SK-N-SH (cell line): Measurements from ENCODE around the gene WASHC3. TPM values are rescaled to one million over a fixed set of nuclear protein-coding genes. Genes with fewer than 3 reads are reported as not detected.

Source experiments
- CTCF ChIA-PET: fragments of 300-600, 350-600 bp; formaldehyde crosslinking; extraction: SDS; loops from one replicate; lab custom pipeline; 2021; lab: Yijun Ruan, JAX
- POLR2A ChIA-PET: fragments of 350-600 bp; sonication (Branson Sonifier 250); formaldehyde crosslinking; extraction: SDS; loops from one replicate; lab custom pipeline; 2020; ENCODE audit warnings: antibody characterized with exemption, inconsistent platforms; lab: Yijun Ruan, JAX
- DNase-seq: peaks from one replicate; pipeline ENCODE4 v3.0.0; 2012
- H2AFZ ChIP-seq: fragments of 200-600 bp; sonication (generic); 2 replicates; pipeline ENCODE4 v1.8.1; 2016; ENCODE audit warnings: antibody characterized with exemption, mild to moderate bottlenecking, low read depth
- H3F3A ChIP-seq: fragments of 200-600 bp; sonication (generic); replicated peaks from 2 replicates; pipeline ENCODE3; 2016; ENCODE audit warnings: antibody characterized with exemption, mild to moderate bottlenecking; ENCODE audit not compliant: insufficient read depth
- H3K27ac ChIP-seq, 2 experiments: fragments of 200-500 bp in 1 of 2; fragments of 200-600 bp in 1 of 2; sonication (Bioruptor generic) in 1 of 2; sonication (generic), shearing (Covaris generic) in 1 of 2; 2 replicates each; pipeline versions ENCODE4 v1.5.1 to v1.6.1; 2014 to 2016; ENCODE audit warnings: low read depth in 2 of 2, inconsistent platforms in 1 of 2, low read length in 1 of 2, mild to moderate bottlenecking in 1 of 2, mixed read lengths in 1 of 2
- H3K27me3 ChIP-seq: fragments of 200-600 bp; sonication (generic), shearing (Covaris generic); 2 replicates; pipeline ENCODE4 v1.6.1; 2016; ENCODE audit warnings: mixed run types; ENCODE audit not compliant: insufficient read depth
- H3K36me3 ChIP-seq, 2 experiments: fragments of 200-500 bp in 1 of 2; fragments of 200-600 bp in 1 of 2; sonication (Bioruptor generic) in 1 of 2; sonication (generic) in 1 of 2; replicated peaks in 1 of 2; 2 replicates each; pipeline versions ENCODE3 to v1.5.1; 2014 to 2016; ENCODE audit warnings: low read length in 1 of 2, mild to moderate bottlenecking in 1 of 2; ENCODE audit not compliant: insufficient read depth in 2 of 2, control insufficient read depth in 1 of 2
- H3K4me1 ChIP-seq, 2 experiments: fragments of 200-500 bp in 1 of 2; fragments of 200-600 bp in 1 of 2; sonication (Bioruptor generic) in 1 of 2; sonication (generic), shearing (Covaris generic) in 1 of 2; 2 replicates each; pipeline versions ENCODE4 v1.5.1 to v1.6.1; 2014 to 2016; ENCODE audit warnings: low read depth in 1 of 2, low read length in 1 of 2, mixed run types in 1 of 2; ENCODE audit not compliant: insufficient read depth in 2 of 2, control insufficient read depth in 1 of 2
- H3K4me2 ChIP-seq: fragments of 200-600 bp; sonication (generic), shearing (Covaris generic); 2 replicates; pipeline ENCODE4 v1.6.1; 2017; ENCODE audit warnings: mixed run types
- H3K4me3 ChIP-seq, 2 experiments: fragments of 200-500 bp in 1 of 2; fragments of 200-600 bp in 1 of 2; sonication (Bioruptor generic) in 1 of 2; sonication (generic), shearing (Covaris generic) in 1 of 2; 2 replicates each; pipeline versions ENCODE4 v1.5.1 to v1.8.1; 2014 to 2016; ENCODE audit warnings: low read depth in 2 of 2, inconsistent platforms in 1 of 2, low read length in 1 of 2, mild to moderate bottlenecking in 1 of 2, mixed read lengths in 1 of 2, moderate library complexity in 1 of 2
- H3K79me2 ChIP-seq: fragments of 200-600 bp; sonication (generic); 2 replicates; pipeline ENCODE4 v1.8.1; 2017; ENCODE audit warnings: mild to moderate bottlenecking; ENCODE audit not compliant: insufficient read depth
- H3K9ac ChIP-seq: fragments of 200-600 bp; sonication (generic); 2 replicates; pipeline ENCODE4 v1.6.1; 2017; ENCODE audit warnings: mixed run types
- H3K9me2 ChIP-seq: fragments of 200-600 bp; sonication (generic); 2 replicates; pipeline ENCODE4 v1.6.1; 2017; ENCODE audit warnings: mixed run types
- H3K9me3 ChIP-seq: fragments of 200-600 bp; sonication (generic); 2 replicates; pipeline ENCODE4 v1.6.1; 2017; ENCODE audit warnings: mixed run types, mild to moderate bottlenecking, moderate library complexity
- H4K20me1 ChIP-seq: fragments of 200-600 bp; sonication (generic); 2 replicates; pipeline ENCODE4 v1.6.1; 2017; ENCODE audit warnings: mild to moderate bottlenecking, mixed run types; ENCODE audit not compliant: insufficient read depth
- CTCF ChIP-seq: fragments of 200-600 bp; sonication (generic); IDR thresholded peaks from 2 replicates; pipeline ENCODE4 v1.6.1; 2017; ENCODE audit warnings: antibody characterized with exemption, mild to moderate bottlenecking, moderate library complexity
- ELF1 ChIP-seq: IDR thresholded peaks from 2 replicates; pipeline ENCODE4 v1.4.0; 2012
- EP300 ChIP-seq, 2 experiments: IDR thresholded peaks; 2 replicates each; pipeline versions ENCODE4 v1.4.0 to v1.6.1; 2012; ENCODE audit warnings: borderline replicate concordance in 1 of 2, low read depth in 1 of 2, low read length in 1 of 2
- EZH2phosphoT487 ChIP-seq: fragments of 200-600 bp; sonication (generic); IDR thresholded peaks from 2 replicates; pipeline ENCODE4 v1.6.1; 2017; ENCODE audit warnings: low read depth, mixed run types, mild to moderate bottlenecking, antibody characterized with exemption, moderate library complexity, borderline replicate concordance
- GABPA ChIP-seq: IDR thresholded peaks from 2 replicates; pipeline ENCODE4 v1.4.0; 2012; ENCODE audit warnings: low read depth, mild to moderate bottlenecking
- GATA2 ChIP-seq: sonication (generic); formaldehyde crosslinking; IDR thresholded peaks from 2 replicates; pipeline ENCODE4 v1.5.0; 2020; ENCODE audit warnings: mild to moderate bottlenecking, missing genetic modification reagents
- MAX ChIP-seq: IDR thresholded peaks from 2 replicates; pipeline ENCODE4 v1.4.0; 2012; ENCODE audit warnings: low read depth
- MXI1 ChIP-seq: IDR thresholded peaks from 2 replicates; pipeline ENCODE4 v1.6.1; 2012; ENCODE audit warnings: mild to moderate bottlenecking, low read depth, low read length, improper control_type of control experiment
- RAD21 ChIP-seq: IDR thresholded peaks from 2 replicates; pipeline ENCODE4 v1.6.1; 2012; ENCODE audit warnings: mild to moderate bottlenecking, low read length
- RXRA ChIP-seq: IDR thresholded peaks from 2 replicates; pipeline ENCODE4 v1.4.0; 2012; ENCODE audit warnings: low read depth, mild to moderate bottlenecking, borderline replicate concordance
- SMC3 ChIP-seq: IDR thresholded peaks from 2 replicates; pipeline ENCODE4 v1.6.1; 2012; ENCODE audit warnings: low read depth, low read length, improper control_type of control experiment
- YY1 ChIP-seq: IDR thresholded peaks from 2 replicates; pipeline ENCODE4 v1.4.0; 2012; ENCODE audit warnings: low read depth, mild to moderate bottlenecking
- WGBS: methylation state at CpG from one replicate; pipeline ENCODE4 v1.1.6; 2017; ENCODE audit warnings: low lambda C conversion rate; 5-methylcytosine and 5-hydroxymethylcytosine counted together
- polyA plus RNA-seq, 3 experiments: library from polyadenylated mRNA; depleted of rRNA; stranded (reverse); fragments of >200 nt; gene quantifications; 2 replicates each; pipeline ENCODE4 v1.2.3, GENCODE V29; 2012
- TF ChIP-seq, protein P1 (sequence below): IDR thresholded peaks from 2 replicates; pipeline ENCODE4; 2012
- TF ChIP-seq, protein P2 (sequence below): fragments of 150-350 bp; IDR thresholded peaks from 2 replicates; pipeline ENCODE4 v1.6.1; 2017; ENCODE audit warnings: antibody characterized with exemption, low read length, low read depth, borderline replicate concordance

Gene WASHC3
- polyA plus RNA-seq, 1 of the 3 experiments (the other 2 are of a cell fraction): 28.5 TPM

- TF ChIP-seq CTCF: no peak
- no peak for TF ChIP-seq GATA2 (CRISPR knock-in tag)
- TF ChIP-seq ELF1: no peak
- TF ChIP-seq, protein P1, sequence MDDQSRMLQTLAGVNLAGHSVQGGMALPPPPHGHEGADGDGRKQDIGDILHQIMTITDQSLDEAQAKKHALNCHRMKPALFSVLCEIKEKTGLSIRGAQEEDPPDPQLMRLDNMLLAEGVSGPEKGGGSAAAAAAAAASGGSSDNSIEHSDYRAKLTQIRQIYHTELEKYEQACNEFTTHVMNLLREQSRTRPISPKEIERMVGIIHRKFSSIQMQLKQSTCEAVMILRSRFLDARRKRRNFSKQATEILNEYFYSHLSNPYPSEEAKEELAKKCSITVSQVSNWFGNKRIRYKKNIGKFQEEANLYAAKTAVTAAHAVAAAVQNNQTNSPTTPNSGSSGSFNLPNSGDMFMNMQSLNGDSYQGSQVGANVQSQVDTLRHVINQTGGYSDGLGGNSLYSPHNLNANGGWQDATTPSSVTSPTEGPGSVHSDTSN: no peak
- no peak for TF ChIP-seq MXI1
- TF ChIP-seq RAD21: no peak
Observed at GRCh38 chr12:102010265-102010994, 51.4 kb downstream of the WASHC3 start (continued).

- POLR2A ChIA-PET: no interaction called here
- Histone ChIP-seq H2AFZ (no peak overlapping the region), H3K36me3 (peaks cover 0 to 8% of the 10 kb centered on the region in 2 experiments), H3K4me1 (no peaks in the 10 kb centered on the region), H4K20me1 (no peaks in the 10 kb centered on the region), H3K4me2 (no peak overlapping the region), H3K9me3 (no peaks in the 10 kb centered on the region), H3K27ac (no peak overlapping the region), H3K9ac (no peak overlapping the region), H3F3A (no peaks in the 10 kb centered on the region), H3K27me3 (no peaks in the 10 kb centered on the region), H3K4me3 (no peak overlapping the region), H3K9me2 (no peaks in the 10 kb centered on the region), H3K79me2 (no peaks in the 10 kb centered on the region)
- no peak for DNase-seq
- WGBS: 98% methylated on average over 3 of the region's 3 CpGs
- CTCF ChIA-PET: no interaction called here
- TF ChIP-seq YY1: no peak
- no peak for TF ChIP-seq CTCF
- no peak for TF ChIP-seq MAX
- TF ChIP-seq GATA2 (CRISPR knock-in tag): no peak
- TF ChIP-seq EZH2phosphoT487: no peak
- TF ChIP-seq, protein P1: no peak
- TF ChIP-seq SMC3: no peak
- TF ChIP-seq, protein P2, sequence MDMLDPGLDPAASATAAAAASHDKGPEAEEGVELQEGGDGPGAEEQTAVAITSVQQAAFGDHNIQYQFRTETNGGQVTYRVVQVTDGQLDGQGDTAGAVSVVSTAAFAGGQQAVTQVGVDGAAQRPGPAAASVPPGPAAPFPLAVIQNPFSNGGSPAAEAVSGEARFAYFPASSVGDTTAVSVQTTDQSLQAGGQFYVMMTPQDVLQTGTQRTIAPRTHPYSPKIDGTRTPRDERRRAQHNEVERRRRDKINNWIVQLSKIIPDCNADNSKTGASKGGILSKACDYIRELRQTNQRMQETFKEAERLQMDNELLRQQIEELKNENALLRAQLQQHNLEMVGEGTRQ: no peak
- no peak for TF ChIP-seq GABPA
- TF ChIP-seq EP300 (IDR thresholded peaks at IDR 0.05; ENCODE audit: borderline replicate concordance in 1 of 2, low read depth in 1 of 2, low read length in 1 of 2): no peak
- no peak for TF ChIP-seq RXRA
Observed at GRCh38 chr12:102009796-102010195, 52.0 kb downstream of the WASHC3 start.
